Measurements from ENCODE around the gene SH3TC1.

Gene SH3TC1

GRCh38 chr4:8280876-8281440, 81.9 kb downstream of the SH3TC1 start:
- no peaks in the 10 kb centered on the region for H3K27me3 ChIP-seq (replicated peaks; ENCODE audit: control insufficient read depth, insufficient read depth, low read length, poor library complexity, severe bottlenecking)
- no peaks in the 10 kb centered on the region for H3K9me3 ChIP-seq (ENCODE audit: control insufficient read depth, low read length)
- no peak overlapping the region for H3K4me3 ChIP-seq (ENCODE audit: insufficient read depth, low read depth, low read length, poor library complexity, severe bottlenecking)
- H3K27ac ChIP-seq (ENCODE audit: insufficient read depth, low read length, poor library complexity, severe bottlenecking) = no peak overlapping the region
- no peak for DNase-seq
- no peaks in the 10 kb centered on the region for H3K36me3 ChIP-seq (ENCODE audit: control insufficient read depth, insufficient read depth, low read length)
- H3K4me1 ChIP-seq (ENCODE audit: control insufficient read depth, insufficient read depth, low read length, poor library complexity, severe bottlenecking) = no peaks in the 10 kb centered on the region

- no peak for DNase-seq
- Histone ChIP-seq H3K36me3 (ENCODE audit: control insufficient read depth, insufficient read depth, low read length) (no peaks in the 10 kb centered on the region), H3K9me3 (ENCODE audit: control insufficient read depth, low read length) (no peaks in the 10 kb centered on the region), H3K27me3 (replicated peaks; ENCODE audit: control insufficient read depth, insufficient read depth, low read length, poor library complexity, severe bottlenecking) (no peaks in the 10 kb centered on the region), H3K4me1 (ENCODE audit: control insufficient read depth, insufficient read depth, low read length, poor library complexity, severe bottlenecking) (no peaks in the 10 kb centered on the region), H3K4me3 (ENCODE audit: insufficient read depth, low read depth, low read length, poor library complexity, severe bottlenecking) (no peak overlapping the region), H3K27ac (ENCODE audit: insufficient read depth, low read length, poor library complexity, severe bottlenecking) (no peak overlapping the region)
Observed at GRCh38 chr4:8281519-8282133, 82.5 kb downstream of the SH3TC1 start.

- Histone ChIP-seq H3K4me3 (ENCODE audit: insufficient read depth, low read depth, low read length, poor library complexity, severe bottlenecking) (no peak overlapping the region), H3K36me3 (ENCODE audit: control insufficient read depth, insufficient read depth, low read length) (no peaks in the 10 kb centered on the region), H3K27ac (ENCODE audit: insufficient read depth, low read length, poor library complexity, severe bottlenecking) (no peak overlapping the region), H3K9me3 (ENCODE audit: control insufficient read depth, low read length) (no peaks in the 10 kb centered on the region), H3K27me3 (replicated peaks; ENCODE audit: control insufficient read depth, insufficient read depth, low read length, poor library complexity, severe bottlenecking) (no peaks in the 10 kb centered on the region), H3K4me1 (ENCODE audit: control insufficient read depth, insufficient read depth, low read length, poor library complexity, severe bottlenecking) (no peaks in the 10 kb centered on the region)
- no peak for DNase-seq
Observed at GRCh38 chr4:8282134-8282641, 83.1 kb downstream of the SH3TC1 start.

GRCh38 chr4:8282742-8283141, 83.7 kb downstream of the SH3TC1 start:
- Histone ChIP-seq H3K4me1 (ENCODE audit: control insufficient read depth, insufficient read depth, low read length, poor library complexity, severe bottlenecking) (no peaks in the 10 kb centered on the region), H3K36me3 (ENCODE audit: control insufficient read depth, insufficient read depth, low read length) (no peaks in the 10 kb centered on the region), H3K9me3 (ENCODE audit: control insufficient read depth, low read length) (no peaks in the 10 kb centered on the region), H3K4me3 (ENCODE audit: insufficient read depth, low read depth, low read length, poor library complexity, severe bottlenecking) (no peak overlapping the region), H3K27me3 (replicated peaks; ENCODE audit: control insufficient read depth, insufficient read depth, low read length, poor library complexity, severe bottlenecking) (no peaks in the 10 kb centered on the region), H3K27ac (ENCODE audit: insufficient read depth, low read length, poor library complexity, severe bottlenecking) (no peak overlapping the region)
- DNase-seq = no peak

GRCh38 chr4:8283161-8283560, 84.1 kb downstream of the SH3TC1 start:
- H3K27ac ChIP-seq (ENCODE audit: insufficient read depth, low read length, poor library complexity, severe bottlenecking) = no peak overlapping the region
- no peaks in the 10 kb centered on the region for H3K4me1 ChIP-seq (ENCODE audit: control insufficient read depth, insufficient read depth, low read length, poor library complexity, severe bottlenecking)
- H3K4me3 ChIP-seq (ENCODE audit: insufficient read depth, low read depth, low read length, poor library complexity, severe bottlenecking) = no peak overlapping the region
- DNase-seq = no peak
- H3K27me3 ChIP-seq (replicated peaks; ENCODE audit: control insufficient read depth, insufficient read depth, low read length, poor library complexity, severe bottlenecking) = no peaks in the 10 kb centered on the region
- no peaks in the 10 kb centered on the region for H3K9me3 ChIP-seq (ENCODE audit: control insufficient read depth, low read length)
- no peaks in the 10 kb centered on the region for H3K36me3 ChIP-seq (ENCODE audit: control insufficient read depth, insufficient read depth, low read length)

- DNase-seq = no peak
- H3K9me3 ChIP-seq (ENCODE audit: control insufficient read depth, low read length) = no peaks in the 10 kb centered on the region
- H3K36me3 ChIP-seq (ENCODE audit: control insufficient read depth, insufficient read depth, low read length) = no peaks in the 10 kb centered on the region
- no peak overlapping the region for H3K4me3 ChIP-seq (ENCODE audit: insufficient read depth, low read depth, low read length, poor library complexity, severe bottlenecking)
- H3K4me1 ChIP-seq (ENCODE audit: control insufficient read depth, insufficient read depth, low read length, poor library complexity, severe bottlenecking) = no peaks in the 10 kb centered on the region
- no peak overlapping the region for H3K27ac ChIP-seq (ENCODE audit: insufficient read depth, low read length, poor library complexity, severe bottlenecking)
- no peaks in the 10 kb centered on the region for H3K27me3 ChIP-seq (replicated peaks; ENCODE audit: control insufficient read depth, insufficient read depth, low read length, poor library complexity, severe bottlenecking)
Observed at GRCh38 chr4:8283631-8284121, 84.6 kb downstream of the SH3TC1 start.

- H3K27ac ChIP-seq (ENCODE audit: insufficient read depth, low read length, poor library complexity, severe bottlenecking) = no peak overlapping the region
- H3K9me3 ChIP-seq (ENCODE audit: control insufficient read depth, low read length) = no peaks in the 10 kb centered on the region
- H3K36me3 ChIP-seq (ENCODE audit: control insufficient read depth, insufficient read depth, low read length) = no peaks in the 10 kb centered on the region
- H3K27me3 ChIP-seq (replicated peaks; ENCODE audit: control insufficient read depth, insufficient read depth, low read length, poor library complexity, severe bottlenecking) = no peaks in the 10 kb centered on the region
- no peak overlapping the region for H3K4me3 ChIP-seq (ENCODE audit: insufficient read depth, low read depth, low read length, poor library complexity, severe bottlenecking)
- DNase-seq = no peak
- no peaks in the 10 kb centered on the region for H3K4me1 ChIP-seq (ENCODE audit: control insufficient read depth, insufficient read depth, low read length, poor library complexity, severe bottlenecking)
Observed at GRCh38 chr4:8284391-8284790, 85.3 kb downstream of the SH3TC1 start.

GRCh38 chr4:8285143-8285975, 86.3 kb downstream of the SH3TC1 start:
- Histone ChIP-seq H3K9me3 (ENCODE audit: control insufficient read depth, low read length) (no peaks in the 10 kb centered on the region), H3K27me3 (replicated peaks; ENCODE audit: control insufficient read depth, insufficient read depth, low read length, poor library complexity, severe bottlenecking) (no peaks in the 10 kb centered on the region), H3K4me3 (ENCODE audit: insufficient read depth, low read depth, low read length, poor library complexity, severe bottlenecking) (no peak overlapping the region), H3K36me3 (ENCODE audit: control insufficient read depth, insufficient read depth, low read length) (no peaks in the 10 kb centered on the region), H3K27ac (ENCODE audit: insufficient read depth, low read length, poor library complexity, severe bottlenecking) (no peak overlapping the region), H3K4me1 (ENCODE audit: control insufficient read depth, insufficient read depth, low read length, poor library complexity, severe bottlenecking) (no peaks in the 10 kb centered on the region)
- no peak for DNase-seq

GRCh38 chr4:8285976-8286718, 87.1 kb downstream of the SH3TC1 start:
- no peaks in the 10 kb centered on the region for H3K36me3 ChIP-seq (ENCODE audit: control insufficient read depth, insufficient read depth, low read length)
- no peaks in the 10 kb centered on the region for H3K9me3 ChIP-seq (ENCODE audit: control insufficient read depth, low read length)
- no peak overlapping the region for H3K4me3 ChIP-seq (ENCODE audit: insufficient read depth, low read depth, low read length, poor library complexity, severe bottlenecking)
- H3K27ac ChIP-seq (ENCODE audit: insufficient read depth, low read length, poor library complexity, severe bottlenecking) = no peak overlapping the region
- no peaks in the 10 kb centered on the region for H3K27me3 ChIP-seq (replicated peaks; ENCODE audit: control insufficient read depth, insufficient read depth, low read length, poor library complexity, severe bottlenecking)
- no peak for DNase-seq
- H3K4me1 ChIP-seq (ENCODE audit: control insufficient read depth, insufficient read depth, low read length, poor library complexity, severe bottlenecking) = no peaks in the 10 kb centered on the region
